Stimulated activated CD8-positive, alpha-beta memory T cell treated with anti-CD3 and anti-CD28 coated beads, Interleukin-15, amount 100 ng/mL, for 48 hours (primary cell): ENCODE measurements around the gene LEMD2.

Experiments
- DNase-seq, 2 donors: peaks; one replicate each; pipeline ENCODE4 v3.0.0-alpha.2; 2020; ENCODE audit warnings: low read depth in 2 of 2

LEMD2 gene

GRCh38 chr6:33794910-33795623 is 6.1 kb upstream of the LEMD2 start:
- DNase-seq = no peak

- no peak for DNase-seq
These were observed 4.1 kb upstream of the LEMD2 start for GRCh38 chr6:33792981-33793380.

GRCh38 chr6:33791620-33792019 is 2.7 kb upstream of the LEMD2 start:
- DNase-seq = no peak

- no peak for DNase-seq
These were observed 2.0 kb upstream of the LEMD2 start for GRCh38 chr6:33790910-33791309.

- no peak for DNase-seq
These were observed 1.4 kb upstream of the LEMD2 start for GRCh38 chr6:33790379-33790778.

GRCh38 chr6:33789550-33789895 is 593 bp upstream of the LEMD2 start:
- DNase-seq = no peak

GRCh38 chr6:33787954-33788693 is 806 bp downstream of the LEMD2 start:
- peak; percentile 51 to 58 for DNase-seq

GRCh38 chr6:33787346-33787953 is 1.5 kb downstream of the LEMD2 start:
- DNase-seq = no peak

GRCh38 chr6:33786736-33787135 is 2.2 kb downstream of the LEMD2 start:
- no peak for DNase-seq

- no peak for DNase-seq
These were observed 3.2 kb downstream of the LEMD2 start for GRCh38 chr6:33785778-33786177.

GRCh38 chr6:33784787-33785186 is 4.1 kb downstream of the LEMD2 start:
- no peak for DNase-seq

- no peak for DNase-seq
These were observed 5.0 kb downstream of the LEMD2 start for GRCh38 chr6:33783781-33784520.

- no peak for DNase-seq
These were observed 6.4 kb downstream of the LEMD2 start for GRCh38 chr6:33782561-33782960.

GRCh38 chr6:33781131-33781975 is 7.6 kb downstream of the LEMD2 start:
- no peak for DNase-seq

GRCh38 chr6:33779895-33780294 is 9.0 kb downstream of the LEMD2 start:
- DNase-seq = no peak

GRCh38 chr6:33779290-33779689 is 9.6 kb downstream of the LEMD2 start:
- no peak for DNase-seq

- no peak for DNase-seq
These were observed 10.3 kb downstream of the LEMD2 start for GRCh38 chr6:33778444-33779121.

GRCh38 chr6:33777398-33778388 is 11.2 kb downstream of the LEMD2 start:
- DNase-seq = no peak

- DNase-seq = no peak
These were observed 12.2 kb downstream of the LEMD2 start for GRCh38 chr6:33776764-33777163.

- DNase-seq = no peak
These were observed 12.7 kb downstream of the LEMD2 start for GRCh38 chr6:33776186-33776585.
